DOHH2 (cell line): Measurements from ENCODE around the gene SRRD.
"Not testable (repeated sequence)": the region's sequence is repeated elsewhere in the genome, so short reads cannot be mapped to it uniquely, and the experiment has no call there.

ENCODE experiments used
- H3F3A ChIP-seq: fragments of 200-600 bp; sonication (generic), shearing (Covaris generic); 2 replicates; pipeline ENCODE4 v1.6.0; 2016; ENCODE audit warnings: antibody characterized with exemption, mild to moderate bottlenecking; ENCODE audit not compliant: control insufficient read depth, insufficient read depth
- H3K27ac ChIP-seq: fragments of 200-600 bp; sonication (generic); 2 replicates; pipeline ENCODE4 v1.5.1; 2014; ENCODE audit warnings: low read depth, mild to moderate bottlenecking, low read length, moderate library complexity
- H3K27me3 ChIP-seq: fragments of 200-600 bp; sonication (generic); 2 replicates; pipeline ENCODE4 v1.6.1; 2014; ENCODE audit warnings: mild to moderate bottlenecking, low read length, mixed read lengths; ENCODE audit not compliant: control insufficient read depth
- H3K36me3 ChIP-seq: fragments of 200-600 bp; sonication (generic); 2 replicates; pipeline ENCODE4 v1.6.1; 2014; ENCODE audit warnings: mild to moderate bottlenecking, low read length, moderate library complexity, mixed read lengths; ENCODE audit not compliant: control insufficient read depth
- H3K4me1 ChIP-seq: fragments of 200-600 bp; sonication (generic); 2 replicates; pipeline ENCODE4 v1.6.1; 2014; ENCODE audit warnings: mild to moderate bottlenecking, low read length, mixed read lengths; ENCODE audit not compliant: control insufficient read depth
- H3K4me2 ChIP-seq: fragments of 200-600 bp; sonication (generic); 2 replicates; pipeline ENCODE4 v1.6.0; 2014; ENCODE audit warnings: mild to moderate bottlenecking, low read length, moderate library complexity
- H3K4me3 ChIP-seq: fragments of 200-600 bp; sonication (generic); 2 replicates; pipeline ENCODE4 v1.5.1; 2014; ENCODE audit warnings: mild to moderate bottlenecking, low read length, mixed read lengths
- H3K79me2 ChIP-seq: fragments of 200-600 bp; sonication (generic); 2 replicates; pipeline ENCODE4 v1.6.1; 2014; ENCODE audit warnings: mild to moderate bottlenecking, low read length, mixed read lengths; ENCODE audit not compliant: control insufficient read depth
- H3K9me2 ChIP-seq: fragments of 200-600 bp; sonication (generic); replicated peaks from 2 replicates; pipeline ENCODE4 v1.6.1; 2014; ENCODE audit warnings: mild to moderate bottlenecking, low read length, mixed read lengths; ENCODE audit not compliant: control insufficient read depth
- H3K9me3 ChIP-seq: fragments of 200-600 bp; sonication (generic); 2 replicates; pipeline ENCODE4 v1.6.1; 2014; ENCODE audit warnings: antibody characterized with exemption, low read length, mixed read lengths; ENCODE audit not compliant: control insufficient read depth, insufficient read depth
- H4K20me1 ChIP-seq: fragments of 200-600 bp; sonication (generic); 2 replicates; pipeline ENCODE4 v1.6.0; 2014; ENCODE audit warnings: low read depth, mild to moderate bottlenecking, antibody characterized with exemption, low read length, moderate library complexity; ENCODE audit not compliant: control insufficient read depth, insufficient read depth
- CTCF ChIP-seq: fragments of 200-600 bp; sonication (generic); IDR thresholded peaks from one replicate; pipeline ENCODE4 v1.5.1; 2014; ENCODE audit warnings: antibody characterized with exemption, mild to moderate bottlenecking, low read depth, low read length; ENCODE audit not compliant: poor library complexity, severe bottlenecking
- EZH2phosphoT487 ChIP-seq: fragments of 200-600 bp; sonication (generic); IDR thresholded peaks from 2 replicates; pipeline ENCODE4 v1.6.1; 2017; ENCODE audit warnings: borderline replicate concordance, mild to moderate bottlenecking, antibody characterized with exemption, low read length, moderate library complexity, mixed read lengths

SRRD gene

GRCh38 chr22:26525946-26526564 lies 42.4 kb downstream of the SRRD start:
- Histone ChIP-seq H3K9me2 (no peaks in the 10 kb centered on the region), H3K4me3 (no peak overlapping the region), H3K79me2 (peaks cover 4% of the 10 kb centered on the region), H3K27ac (peak overlapping the region; percentile 86), H3K9me3 (no peaks in the 10 kb centered on the region), H3F3A (peaks cover 40% of the 10 kb centered on the region), H3K4me1 (peaks cover 87% of the 10 kb centered on the region), H3K27me3 (no peaks in the 10 kb centered on the region), H3K4me2 (peak overlapping the region; percentile 93), H4K20me1 (no peaks in the 10 kb centered on the region), H3K36me3 (peaks cover 72% of the 10 kb centered on the region)
- TF ChIP-seq EZH2phosphoT487 (no peak), CTCF (no peak)

- no peaks in the 10 kb centered on the region for H4K20me1 ChIP-seq
Measured at GRCh38 chr22:26527167-26527566, 43.5 kb downstream of the SRRD start.

GRCh38 chr22:26527574-26528465 lies 44.1 kb downstream of the SRRD start:
- H3K79me2 ChIP-seq = peaks cover 19% of the 10 kb centered on the region
- peak overlapping the region; percentile 68 for H3K4me3 ChIP-seq
- H3K27ac ChIP-seq = peak overlapping the region; percentile 86
- TF ChIP-seq CTCF = no peak
- no peak for TF ChIP-seq EZH2phosphoT487
- H3K9me3 ChIP-seq = no peaks in the 10 kb centered on the region
- H3K9me2 ChIP-seq = no peaks in the 10 kb centered on the region
- peak overlapping the region; percentile 93 for H3K4me2 ChIP-seq
- no peaks in the 10 kb centered on the region for H3K27me3 ChIP-seq
- H3K4me1 ChIP-seq = peaks cover 99% of the 10 kb centered on the region
- peaks cover 87% of the 10 kb centered on the region for H3K36me3 ChIP-seq
- peaks cover 44% of the 10 kb centered on the region for H3F3A ChIP-seq
- no peaks in the 10 kb centered on the region for H4K20me1 ChIP-seq

More at GRCh38 chr22:26527167-26527566, 43.5 kb downstream of the SRRD start:
- H3K9me3 ChIP-seq = no peaks in the 10 kb centered on the region
- H3K9me2 ChIP-seq = no peaks in the 10 kb centered on the region
- peak overlapping the region; percentile 93 for H3K4me2 ChIP-seq
- H3K4me1 ChIP-seq = peaks cover 98% of the 10 kb centered on the region
- H3F3A ChIP-seq = peaks cover 40% of the 10 kb centered on the region
- peaks cover 13% of the 10 kb centered on the region for H3K79me2 ChIP-seq
- peak overlapping the region; percentile 68 for H3K4me3 ChIP-seq
- H3K36me3 ChIP-seq = peaks cover 83% of the 10 kb centered on the region
- TF ChIP-seq CTCF (peak; percentile 32), EZH2phosphoT487 (no peak)
- H3K27ac ChIP-seq = peak overlapping the region; percentile 86
- no peaks in the 10 kb centered on the region for H3K27me3 ChIP-seq

GRCh38 chr22:26528518-26528917 lies 44.8 kb downstream of the SRRD start:
- Histone ChIP-seq H3K27ac (peak overlapping the region; percentile 86), H3K4me3 (peak overlapping the region; percentile 68; the same call in 1 of the 2 replicates), H3F3A (peaks cover 47% of the 10 kb centered on the region), H3K36me3 (peaks cover 91% of the 10 kb centered on the region), H3K4me1 (peaks cover 100% of the 10 kb centered on the region), H3K4me2 (peak overlapping the region; percentile 93), H3K79me2 (peaks cover 25% of the 10 kb centered on the region)
- H4K20me1 ChIP-seq, H3K9me3 ChIP-seq, H3K27me3 ChIP-seq, H3K9me2 ChIP-seq: not testable (repeated sequence)
